Measurements from ENCODE around the gene CCM2.

The CCM2 gene

GRCh38 chr7:45123913-45124710, 124.1 kb downstream of the CCM2 start:
- no peak for DNase-seq (ENCODE audit: low read depth in 2 of 2)

DNA sequence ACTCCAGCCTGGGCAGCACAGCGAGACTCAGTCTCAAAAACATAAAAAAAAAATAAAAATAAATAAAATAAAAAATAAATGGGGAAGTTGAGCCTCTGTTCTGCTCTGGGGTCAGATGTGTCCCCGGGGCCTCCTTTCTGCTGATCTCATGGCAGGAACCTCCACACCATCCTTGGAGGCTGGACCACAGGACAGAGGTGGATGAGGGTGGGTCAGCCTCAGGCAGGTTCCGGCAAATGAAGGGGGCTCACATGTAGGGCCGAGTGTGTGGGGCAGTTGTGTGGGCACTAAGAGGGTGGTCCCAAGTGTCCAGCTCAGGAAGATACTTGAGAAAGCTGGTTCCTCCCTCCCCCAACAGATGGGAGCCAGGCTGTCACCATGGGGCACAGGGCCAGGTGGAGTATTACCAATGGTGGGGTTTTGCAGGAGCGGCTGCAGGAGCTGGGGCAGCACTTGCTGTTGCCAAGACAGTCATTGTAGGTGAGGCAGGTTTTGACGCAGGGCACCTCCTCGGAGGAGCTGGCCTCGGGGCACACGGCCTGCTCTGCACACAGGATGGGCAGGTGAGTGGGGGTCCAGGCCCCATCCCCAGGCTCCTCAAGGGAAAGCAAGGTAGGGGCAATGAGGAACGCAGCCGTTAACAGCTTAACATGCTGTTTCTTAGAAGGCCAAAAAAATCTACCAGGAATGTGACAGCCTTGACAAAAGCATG, 125.3 kb downstream of the CCM2 start:
- no peak for DNase-seq (ENCODE audit: low read depth in 2 of 2)
